HG02885 (cell line): Measurements from ENCODE around the gene SERINC5.

Experiments
- ATAC-seq: cut with Tn5 transposase; IDR thresholded peaks from one replicate; pipeline ENCODE4 v1.9.1; 2021; ENCODE audit warnings: mild to moderate bottlenecking; ENCODE audit not compliant: unreplicated experiment, poor library complexity

Gene SERINC5

GRCh38 chr5:80076131-80077050 lies 179.5 kb downstream of the SERINC5 start:
- no peak for ATAC-seq

- no peak for ATAC-seq
Observed at GRCh38 chr5:80072103-80073073, 183.5 kb downstream of the SERINC5 start.

- ATAC-seq, result no peak
Observed at GRCh38 chr5:80071510-80072021, 184.3 kb downstream of the SERINC5 start.

DNA sequence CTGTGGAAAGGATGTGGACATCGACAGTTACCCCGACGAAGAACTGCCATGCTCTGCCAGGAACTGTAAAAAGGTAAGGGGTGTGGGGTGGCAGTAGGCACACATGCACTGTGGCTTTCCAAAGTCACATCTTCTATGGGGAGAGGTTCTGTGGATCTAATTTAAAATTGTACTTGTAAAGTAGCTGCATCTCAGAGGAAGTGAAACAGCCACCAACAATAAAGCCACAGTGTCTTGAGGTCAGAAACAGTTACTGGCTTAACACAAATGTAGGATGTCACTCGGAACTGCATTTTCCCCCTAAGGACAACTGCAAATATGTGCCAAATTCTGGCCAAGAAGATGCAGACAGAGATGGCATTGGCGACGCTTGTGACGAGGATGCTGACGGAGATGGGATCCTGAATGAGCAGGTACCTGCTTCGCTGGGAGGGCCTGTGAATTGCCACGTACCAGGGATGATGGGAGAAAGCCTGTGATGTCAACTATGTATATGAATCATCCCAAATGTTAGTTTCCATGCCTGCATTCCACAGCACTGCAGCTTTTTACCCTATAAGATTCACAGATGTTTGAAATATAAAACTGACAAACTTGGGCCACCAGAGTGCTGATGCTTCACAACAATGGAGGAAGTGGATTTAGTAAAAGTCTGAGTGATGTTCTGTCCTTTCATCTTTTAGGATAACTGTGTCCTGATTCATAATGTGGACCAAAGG lies 185.4 kb downstream of the SERINC5 start:
- peak; percentile 76 for ATAC-seq

DNA sequence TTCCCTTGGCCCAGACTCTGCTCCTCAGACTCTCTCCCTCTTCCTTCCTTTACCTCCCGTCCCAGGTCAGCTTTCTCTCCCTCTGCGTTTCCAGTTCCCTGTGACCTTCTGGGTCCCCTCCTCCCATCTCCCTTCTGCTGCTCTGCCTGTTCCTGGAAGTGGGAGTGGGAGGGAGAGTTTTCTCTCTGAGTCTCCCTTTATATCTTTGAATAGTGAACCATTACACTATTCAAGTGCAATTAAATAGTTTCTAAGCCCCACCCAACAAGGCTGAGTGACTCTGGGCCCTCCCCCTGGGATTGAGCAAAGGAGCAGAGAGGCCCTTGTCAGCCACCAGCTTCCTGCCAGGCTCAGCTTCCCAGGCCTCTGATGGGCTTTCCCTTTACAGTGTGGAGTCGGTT lies 185.9 kb downstream of the SERINC5 start:
- ATAC-seq, result peak; percentile 27

- ATAC-seq, result no peak
Observed at GRCh38 chr5:80069251-80069800, 186.5 kb downstream of the SERINC5 start.

DNA sequence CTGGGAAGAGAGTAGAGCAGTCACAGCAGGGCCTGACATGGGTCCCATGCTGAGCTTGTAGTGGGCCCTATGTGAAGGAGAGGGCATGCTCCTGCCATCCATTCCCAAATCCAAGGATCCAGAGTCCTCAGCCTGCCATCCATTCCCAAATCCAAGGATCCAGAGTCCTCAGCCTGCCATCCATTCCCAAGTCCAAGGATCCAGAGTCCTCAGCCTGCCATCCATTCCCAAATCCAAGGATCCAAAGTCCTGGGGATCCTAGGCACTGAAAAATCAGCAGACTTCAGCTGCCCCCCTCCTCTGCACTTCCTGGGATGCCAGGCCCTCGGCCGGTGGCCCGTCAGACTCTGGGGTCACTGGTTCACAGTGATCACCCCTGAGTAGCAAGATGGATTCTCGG lies 187.1 kb downstream of the SERINC5 start:
- ATAC-seq, result no peak

- no peak for ATAC-seq
Observed at GRCh38 chr5:80068246-80068636, 187.6 kb downstream of the SERINC5 start.

DNA sequence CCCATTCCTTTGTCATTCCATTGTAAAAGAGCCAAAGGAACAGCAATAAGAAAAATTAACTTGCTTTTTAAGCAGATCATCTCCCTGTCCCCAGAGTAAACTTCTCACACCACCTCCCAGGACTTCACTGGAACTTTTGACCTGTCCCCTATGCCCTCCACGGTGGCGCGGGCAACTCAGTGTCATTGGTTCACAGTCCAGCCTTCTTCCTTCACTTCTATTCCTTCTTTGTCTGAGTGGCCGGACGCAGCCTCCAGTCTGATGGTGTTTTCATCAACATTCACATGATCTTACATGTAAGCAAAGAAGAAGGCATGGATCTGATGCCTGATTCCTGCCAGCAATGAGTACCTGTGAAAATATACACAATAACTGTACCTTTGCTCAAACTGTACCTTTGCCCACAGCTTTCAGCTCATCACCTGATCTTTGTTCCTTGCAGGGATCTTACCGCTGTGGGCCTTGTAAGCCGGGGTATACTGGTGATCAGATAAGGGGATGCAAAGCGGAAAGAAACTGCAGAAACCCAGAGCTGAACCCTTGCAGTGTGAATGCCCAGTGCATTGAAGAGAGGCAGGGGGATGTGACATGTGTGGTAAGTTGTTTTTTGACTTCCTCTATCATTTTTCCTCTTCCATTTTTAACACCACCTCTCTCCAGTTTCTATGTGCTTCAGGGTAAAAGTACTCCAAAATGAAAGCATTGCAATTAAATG lies 188.2 kb downstream of the SERINC5 start:
- ATAC-seq, result no peak

- ATAC-seq, result no peak
Observed at GRCh38 chr5:80067016-80067415, 188.8 kb downstream of the SERINC5 start.

- ATAC-seq, result no peak
Observed at GRCh38 chr5:80064124-80064523, 191.7 kb downstream of the SERINC5 start.
